ENCODE results near the gene TTLL11. TPM values are rescaled to one million over a fixed set of nuclear protein-coding genes. Genes with fewer than 3 reads are reported as not detected.
A peak's percentile ranks its signal among the peaks of the same experiment; 100 is the strongest.

The TTLL11 gene, protein sequence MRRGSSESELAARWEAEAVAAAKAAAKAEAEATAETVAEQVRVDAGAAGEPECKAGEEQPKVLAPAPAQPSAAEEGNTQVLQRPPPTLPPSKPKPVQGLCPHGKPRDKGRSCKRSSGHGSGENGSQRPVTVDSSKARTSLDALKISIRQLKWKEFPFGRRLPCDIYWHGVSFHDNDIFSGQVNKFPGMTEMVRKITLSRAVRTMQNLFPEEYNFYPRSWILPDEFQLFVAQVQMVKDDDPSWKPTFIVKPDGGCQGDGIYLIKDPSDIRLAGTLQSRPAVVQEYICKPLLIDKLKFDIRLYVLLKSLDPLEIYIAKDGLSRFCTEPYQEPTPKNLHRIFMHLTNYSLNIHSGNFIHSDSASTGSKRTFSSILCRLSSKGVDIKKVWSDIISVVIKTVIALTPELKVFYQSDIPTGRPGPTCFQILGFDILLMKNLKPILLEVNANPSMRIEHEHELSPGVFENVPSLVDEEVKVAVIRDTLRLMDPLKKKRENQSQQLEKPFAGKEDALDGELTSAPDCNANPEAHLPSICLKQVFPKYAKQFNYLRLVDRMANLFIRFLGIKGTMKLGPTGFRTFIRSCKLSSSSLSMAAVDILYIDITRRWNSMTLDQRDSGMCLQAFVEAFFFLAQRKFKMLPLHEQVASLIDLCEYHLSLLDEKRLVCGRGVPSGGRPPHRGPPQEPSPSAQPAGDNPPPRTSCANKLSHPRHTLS
- total RNA-seq, result 6.7 TPM

DNA sequence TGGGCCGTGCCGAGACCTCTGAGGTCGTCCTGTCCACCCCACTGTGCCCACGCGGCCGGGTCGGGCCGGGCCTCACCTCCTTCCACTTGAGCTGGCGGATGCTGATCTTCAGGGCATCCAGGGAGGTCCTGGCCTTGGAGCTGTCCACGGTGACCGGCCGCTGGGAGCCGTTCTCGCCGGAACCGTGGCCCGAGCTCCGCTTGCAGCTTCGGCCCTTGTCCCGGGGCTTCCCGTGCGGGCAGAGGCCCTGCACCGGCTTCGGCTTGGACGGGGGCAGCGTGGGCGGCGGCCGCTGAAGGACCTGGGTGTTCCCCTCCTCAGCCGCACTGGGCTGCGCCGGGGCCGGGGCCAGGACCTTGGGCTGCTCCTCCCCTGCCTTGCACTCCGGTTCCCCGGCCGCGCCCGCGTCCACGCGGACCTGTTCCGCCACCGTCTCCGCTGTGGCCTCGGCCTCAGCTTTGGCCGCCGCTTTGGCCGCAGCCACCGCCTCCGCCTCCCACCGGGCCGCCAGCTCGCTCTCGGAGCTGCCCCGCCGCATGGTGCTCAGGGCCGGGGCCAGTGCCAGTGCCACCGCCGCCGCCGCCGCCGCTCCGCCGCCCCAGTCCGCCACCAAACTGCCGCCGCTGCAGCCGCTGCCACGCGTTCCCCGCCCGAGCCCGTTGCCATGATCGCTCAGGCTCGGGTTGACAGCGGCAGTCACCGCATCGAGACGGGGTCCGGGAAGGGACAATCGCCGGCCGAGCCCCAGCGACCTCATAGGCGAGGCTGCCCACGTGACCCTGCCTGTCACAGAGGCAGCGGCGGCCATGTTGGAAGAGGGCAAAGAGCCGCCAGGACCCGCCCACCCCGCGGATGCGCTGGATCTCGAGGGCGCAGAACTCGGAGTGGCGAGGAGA lies at the start of gene TTLL11:
TSS of gene TTLL11 (minus strand) at position 698 of the 896 bp plus-strand sequence. CDS start at position 538, 160 bp downstream.
- peak; percentile 93 for DNase-seq

DNA sequence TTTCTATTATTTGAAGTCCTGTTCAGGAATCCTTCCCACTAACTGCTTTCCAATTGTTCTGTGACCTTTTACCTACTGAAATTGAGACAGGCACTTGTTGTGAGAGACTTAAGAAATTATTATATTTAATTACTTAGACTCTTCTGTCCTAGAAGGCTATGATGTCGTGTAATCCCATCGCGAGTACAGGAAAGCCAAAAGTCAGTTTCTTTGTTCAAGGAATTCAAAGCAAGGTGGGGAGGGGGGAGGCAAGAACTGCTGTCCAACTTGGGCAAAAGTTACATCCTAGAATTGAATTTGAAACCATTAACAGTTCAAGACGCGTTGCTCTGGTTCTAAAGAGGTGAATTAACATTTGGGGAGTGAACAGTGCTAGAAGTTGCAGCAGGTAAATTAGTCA lies 48.6 kb upstream of the TTLL11 start:
- no peak for DNase-seq

DNA sequence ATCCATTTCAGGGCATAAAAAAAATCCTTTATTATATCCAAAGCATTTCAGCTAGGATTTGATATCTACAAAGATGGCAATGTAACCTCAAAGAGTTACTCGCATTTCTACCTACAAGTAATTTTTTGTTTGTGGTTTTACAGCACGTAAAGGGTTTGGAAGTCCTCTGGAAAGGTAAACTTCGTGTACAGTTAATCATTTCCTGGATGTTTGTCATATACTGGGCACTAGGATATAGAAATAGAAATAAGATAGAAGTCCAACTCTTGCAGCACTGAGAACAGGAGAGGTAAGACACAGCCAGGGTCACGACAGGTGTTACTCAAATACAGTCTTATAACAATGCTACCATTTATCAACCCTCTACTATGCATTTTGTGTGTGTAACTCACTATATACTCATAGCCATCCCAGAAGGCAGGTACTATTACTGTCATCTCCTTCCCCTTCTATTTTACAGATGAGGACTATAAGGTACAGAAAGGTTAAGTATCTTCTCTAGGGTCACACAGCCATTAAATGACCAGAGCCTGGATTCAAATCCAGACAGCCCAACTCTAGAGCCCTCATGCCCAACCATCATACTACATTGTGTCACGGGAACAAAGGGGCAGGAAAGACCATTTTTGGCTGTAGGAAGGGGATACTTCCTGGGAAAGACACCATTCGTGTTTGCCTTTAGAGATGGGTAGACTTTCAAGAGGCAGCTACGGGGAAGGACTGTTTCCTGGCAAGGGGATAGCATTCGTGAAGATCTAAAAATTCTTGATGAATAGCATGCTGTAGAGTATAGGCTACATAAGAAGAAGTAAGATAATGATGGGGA lies 47.5 kb upstream of the TTLL11 start:
- DNase-seq, result no peak

DNA sequence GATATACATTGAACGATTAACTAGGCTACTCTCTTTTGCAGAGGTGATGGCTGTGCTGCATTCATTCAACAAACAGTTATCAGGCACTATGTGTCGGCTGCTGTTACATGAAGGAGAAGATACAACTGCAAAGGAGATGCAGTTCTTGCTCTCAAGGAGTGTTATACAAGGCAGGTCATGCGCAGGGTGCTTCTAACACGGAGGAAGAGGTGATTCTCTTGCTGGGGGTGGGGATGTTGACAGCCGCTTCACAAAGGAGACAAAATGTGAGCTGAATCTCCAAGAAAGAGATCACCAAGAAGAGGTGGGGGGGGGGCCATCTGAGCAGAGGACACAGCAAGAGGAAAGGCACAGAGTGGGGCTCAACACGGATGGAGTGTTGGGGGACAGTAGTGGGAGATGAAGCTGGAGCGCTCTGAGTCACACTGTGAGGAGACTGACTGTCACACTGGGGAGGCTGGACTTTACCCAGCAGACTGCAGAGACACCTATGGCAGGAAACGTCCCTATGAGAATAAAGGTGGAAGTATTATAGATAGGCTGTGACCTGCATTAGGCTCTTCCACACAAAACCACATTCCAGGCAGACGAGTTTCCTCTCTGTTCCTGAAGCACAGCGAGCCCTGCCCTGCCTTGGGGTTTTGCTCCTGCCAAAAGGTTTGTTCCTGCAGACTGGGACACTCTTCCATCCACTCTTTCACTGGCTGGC lies 45.6 kb upstream of the TTLL11 start:
- DNase-seq, result no peak

DNA sequence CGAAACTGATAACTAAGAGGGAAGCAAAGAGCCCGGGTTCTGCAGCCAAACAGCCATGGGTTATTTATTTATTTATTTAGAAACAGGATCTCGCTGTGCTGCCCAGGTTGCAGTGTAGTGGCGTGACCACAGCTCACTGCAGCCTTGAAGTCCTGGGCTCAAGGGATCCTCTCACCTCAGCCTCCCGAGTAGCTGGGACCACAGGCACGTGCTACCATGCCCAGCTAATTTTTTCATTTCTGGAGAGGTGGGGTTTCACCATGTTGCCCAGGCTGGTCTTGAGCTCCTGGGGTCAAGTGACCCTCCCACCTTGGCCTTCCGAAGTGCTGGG lies 42.4 kb upstream of the TTLL11 start:
- DNase-seq, result no peak

DNA sequence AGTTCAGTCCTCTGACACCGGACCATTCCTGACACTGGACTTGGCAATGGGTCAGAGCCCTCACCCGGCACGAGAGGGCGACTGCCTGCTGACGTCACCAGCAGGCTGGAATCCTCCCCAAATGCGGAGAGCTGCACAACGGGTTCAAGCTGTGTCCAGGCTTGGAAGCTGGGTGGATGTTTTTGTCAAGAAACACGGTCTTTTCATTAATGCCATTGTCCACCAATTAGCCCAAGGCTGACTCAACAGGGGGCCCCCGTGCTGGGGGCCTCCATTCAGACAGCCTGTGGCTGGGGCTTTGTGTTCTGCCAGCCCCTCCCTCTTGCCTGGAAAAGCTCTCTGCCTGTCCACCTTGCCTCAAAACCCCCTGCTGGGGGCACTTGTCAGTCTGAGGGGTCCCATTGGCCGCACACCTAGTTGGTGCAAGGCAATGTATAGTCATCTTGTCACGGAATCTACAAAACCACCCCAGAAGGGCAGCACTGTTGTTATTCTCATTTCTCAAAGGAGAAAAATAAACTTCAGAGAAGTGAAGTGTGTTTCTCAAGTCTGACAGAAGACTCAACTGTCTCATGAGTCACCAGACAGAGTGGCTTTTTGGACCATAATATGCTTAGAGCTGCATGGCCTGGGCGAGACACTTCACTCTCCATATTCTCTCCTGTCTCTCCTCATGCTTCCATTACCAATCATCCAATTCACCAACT lies 41.9 kb upstream of the TTLL11 start:
- DNase-seq, result no peak

DNA sequence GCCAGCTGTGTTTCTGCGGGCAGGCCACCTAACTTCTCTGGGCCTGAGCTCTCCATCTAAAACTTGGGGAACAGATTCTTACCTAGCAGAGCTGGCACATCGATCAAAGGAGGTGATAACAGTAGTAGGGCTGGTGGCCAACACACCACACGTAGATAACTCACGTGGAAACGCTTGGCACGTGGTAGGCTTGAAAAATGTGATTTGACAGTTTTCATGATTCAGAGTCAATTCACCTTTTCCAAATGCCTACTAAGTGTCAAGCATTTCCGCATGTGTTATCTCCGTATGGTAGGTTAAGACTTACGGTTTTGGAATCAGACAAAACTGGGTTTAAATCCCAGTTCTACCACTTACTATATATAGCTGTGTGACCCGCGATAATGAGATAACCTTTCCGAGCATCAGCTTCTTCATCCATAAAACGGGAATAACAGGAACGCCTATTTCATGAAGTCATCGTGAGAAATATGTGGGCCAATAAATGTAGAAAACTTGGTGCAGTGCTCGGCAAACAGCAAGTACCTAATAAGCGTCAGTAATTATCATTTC lies 41.0 kb upstream of the TTLL11 start:
- DNase-seq, result no peak

DNA sequence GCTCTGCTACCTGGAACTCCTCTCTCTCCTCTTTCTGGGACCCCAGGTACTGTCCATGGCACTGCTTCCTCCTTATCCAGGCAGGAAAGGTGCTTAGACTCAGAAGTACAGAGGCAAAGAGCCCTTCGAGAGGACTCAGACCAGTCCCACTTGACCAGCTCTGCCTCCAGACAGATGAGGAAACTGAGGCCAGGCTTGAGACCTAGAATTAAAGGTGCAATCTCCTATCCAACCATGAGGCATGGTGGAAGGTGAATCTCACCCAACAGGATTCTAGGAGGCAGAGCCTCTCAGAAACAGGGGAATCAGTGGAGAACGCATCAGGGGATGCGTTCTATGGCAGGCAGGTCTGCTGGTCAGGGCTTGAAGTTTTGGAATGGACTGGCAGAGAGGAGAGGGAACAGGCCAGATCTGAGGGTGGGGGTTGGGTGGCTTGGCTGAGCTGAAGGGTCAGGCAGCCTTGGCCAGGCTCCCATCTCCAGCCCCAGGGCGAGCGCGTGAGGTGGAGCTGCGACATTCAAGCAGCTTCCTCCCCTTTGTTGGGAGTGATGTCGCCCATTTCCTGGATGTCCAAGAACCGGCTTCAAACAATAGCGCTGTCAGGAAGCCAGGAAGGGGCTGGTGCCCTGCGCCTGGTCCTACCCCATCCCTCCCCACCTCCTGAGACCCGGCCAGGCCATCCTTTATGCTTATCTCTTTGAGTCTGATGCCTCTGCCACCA lies 40.3 kb upstream of the TTLL11 start:
- DNase-seq, result no peak

DNA sequence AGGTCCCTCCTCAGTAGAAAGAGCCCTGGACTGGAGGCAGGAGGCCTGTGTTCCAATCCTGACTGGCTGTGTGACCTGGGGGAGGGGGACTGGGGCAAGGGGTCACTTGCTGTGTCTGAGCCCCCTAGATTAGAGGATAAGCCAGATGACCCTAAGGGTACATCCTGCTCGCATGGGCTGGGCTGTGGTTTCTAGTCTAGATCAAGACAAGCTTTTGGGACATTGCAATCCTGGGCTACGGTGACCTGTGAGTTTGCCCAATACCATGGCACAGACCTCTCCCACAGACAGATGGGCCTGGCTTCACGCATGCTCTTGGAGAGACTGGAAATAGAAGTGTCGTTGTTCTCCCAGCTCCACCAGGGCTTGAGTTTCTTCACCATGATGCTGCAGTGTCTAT lies 39.4 kb upstream of the TTLL11 start:
- no peak for DNase-seq

DNA sequence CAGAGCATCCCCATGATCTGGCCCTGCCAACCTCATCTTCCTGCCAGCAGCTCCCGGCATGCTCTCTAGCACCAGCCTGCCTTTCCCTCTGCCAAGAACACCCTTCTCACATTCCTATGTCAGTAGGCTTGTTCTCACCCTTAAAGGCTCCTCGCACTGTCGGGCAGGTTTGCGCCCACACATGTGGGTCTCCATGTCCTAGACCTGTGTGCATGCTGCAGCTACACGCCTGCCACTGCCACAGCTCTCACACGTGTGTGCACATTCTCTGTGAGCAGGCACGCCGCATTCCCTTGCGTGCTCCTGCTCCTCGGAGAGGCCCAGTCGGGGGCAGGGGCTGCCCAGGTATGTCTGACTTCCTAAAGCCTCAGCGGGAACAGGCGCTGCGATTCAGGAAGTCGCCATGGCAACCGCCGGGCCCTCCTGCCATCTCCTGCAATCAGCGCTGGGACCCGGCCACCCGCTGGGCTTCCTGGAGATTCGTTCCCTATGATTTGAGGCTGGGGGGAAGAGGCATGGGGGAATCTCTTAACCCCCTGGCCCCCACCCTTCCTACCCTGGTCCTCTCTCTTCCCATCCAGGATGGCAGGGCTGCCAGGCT lies 38.4 kb upstream of the TTLL11 start:
- DNase-seq, result no peak

DNA sequence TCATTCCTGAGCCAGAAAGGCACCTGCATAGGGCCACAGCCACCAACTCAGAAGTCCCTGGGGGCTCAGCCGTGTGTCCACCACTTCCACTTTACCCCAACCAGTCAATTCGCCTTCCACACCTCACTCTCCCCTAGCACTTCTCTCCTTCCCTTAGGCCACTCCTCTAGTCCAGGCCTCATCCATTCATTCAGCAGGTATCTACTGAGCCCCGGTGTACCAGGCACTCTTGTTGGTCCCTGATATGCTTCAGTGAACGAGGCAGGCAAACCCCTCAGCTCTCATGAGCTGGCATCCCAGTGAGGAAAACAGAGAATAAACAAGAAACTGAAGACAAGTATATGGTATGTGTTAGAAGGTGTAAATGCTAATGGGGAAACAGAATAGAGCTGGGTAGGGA lies 37.7 kb upstream of the TTLL11 start:
- DNase-seq, result no peak

DNA sequence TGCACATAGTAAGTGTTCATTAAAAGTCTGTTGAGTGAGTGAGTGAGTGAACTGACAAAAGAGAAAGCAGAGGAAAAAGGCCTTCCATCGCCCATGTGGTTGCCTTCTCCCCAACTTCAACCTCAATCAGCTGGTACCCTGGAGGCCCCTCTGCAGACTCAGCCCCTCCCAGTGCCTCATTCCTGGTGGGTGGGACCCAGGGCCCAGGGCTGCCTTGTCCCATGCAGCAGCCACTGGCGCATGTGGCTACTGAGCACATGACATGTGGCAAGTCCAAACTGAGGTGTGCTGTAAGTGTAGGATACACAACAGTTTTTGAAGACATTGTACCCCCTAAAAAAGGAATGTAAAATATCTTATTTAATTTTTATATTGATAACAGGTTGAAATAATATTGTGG lies 36.9 kb upstream of the TTLL11 start:
- DNase-seq, result no peak

DNA sequence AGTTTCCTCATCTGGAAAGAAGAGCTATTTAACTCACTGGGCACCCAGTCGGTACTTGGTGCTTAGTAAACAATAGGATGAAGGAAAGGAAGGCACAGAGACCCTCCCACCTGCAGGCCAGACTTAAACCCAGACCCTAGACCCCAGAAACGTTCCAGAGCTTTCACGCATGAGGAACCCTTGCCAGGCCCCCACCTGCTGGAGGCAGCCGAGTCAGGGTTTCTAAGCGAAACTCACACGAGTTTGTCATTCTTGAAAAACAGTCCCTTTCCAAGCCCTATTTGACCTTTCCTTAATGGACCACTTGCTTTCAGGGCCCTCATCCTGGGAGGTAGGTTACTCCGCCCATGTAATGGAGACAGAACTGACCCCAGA lies 35.8 kb upstream of the TTLL11 start:
- no peak for DNase-seq

DNA sequence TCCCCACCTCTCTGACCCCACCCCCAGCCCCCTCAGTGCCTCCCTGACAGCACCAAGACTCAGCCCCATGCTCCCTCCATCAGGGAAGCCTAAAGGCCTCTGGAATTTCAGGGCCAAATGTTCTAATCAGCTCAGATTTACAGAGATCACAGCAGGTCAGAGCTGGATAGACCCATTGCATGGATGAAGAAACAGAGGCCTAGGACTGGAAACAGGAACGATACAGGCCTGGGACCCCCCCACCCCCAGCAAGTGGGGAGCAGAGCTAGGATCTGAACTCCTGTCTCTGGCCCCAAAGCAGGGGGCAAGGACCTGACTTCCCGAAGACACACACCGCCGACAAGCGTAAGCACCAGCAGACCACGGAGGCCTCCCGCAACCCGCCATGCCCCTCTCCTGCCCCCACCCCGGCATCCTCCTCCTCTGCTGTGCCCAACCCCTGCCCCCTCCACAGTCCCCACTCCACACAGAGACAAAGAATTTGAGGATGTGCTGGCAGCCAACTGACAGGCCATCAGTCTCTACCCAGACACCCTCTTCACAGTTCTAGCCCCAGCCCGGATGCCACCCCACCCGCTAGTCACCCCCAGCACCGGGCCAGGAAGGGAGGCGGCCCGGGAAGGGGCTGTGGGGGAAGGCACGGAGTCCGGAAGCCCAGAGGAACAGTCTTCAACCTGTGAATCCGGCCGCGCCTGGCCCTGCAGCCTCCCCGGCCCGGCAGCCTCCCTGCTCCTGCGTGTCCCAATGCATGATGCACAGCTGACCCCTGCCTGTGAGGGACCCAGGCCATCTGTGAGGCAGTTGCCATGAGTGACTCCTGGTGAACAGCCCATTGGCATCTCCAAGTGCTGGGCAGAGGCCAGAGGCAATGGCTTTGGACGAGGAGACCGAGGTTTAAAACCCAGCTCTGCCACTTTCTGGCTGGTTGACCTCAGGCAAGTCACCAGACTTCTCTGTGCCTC lies 35.2 kb upstream of the TTLL11 start:
- no peak for DNase-seq

DNA sequence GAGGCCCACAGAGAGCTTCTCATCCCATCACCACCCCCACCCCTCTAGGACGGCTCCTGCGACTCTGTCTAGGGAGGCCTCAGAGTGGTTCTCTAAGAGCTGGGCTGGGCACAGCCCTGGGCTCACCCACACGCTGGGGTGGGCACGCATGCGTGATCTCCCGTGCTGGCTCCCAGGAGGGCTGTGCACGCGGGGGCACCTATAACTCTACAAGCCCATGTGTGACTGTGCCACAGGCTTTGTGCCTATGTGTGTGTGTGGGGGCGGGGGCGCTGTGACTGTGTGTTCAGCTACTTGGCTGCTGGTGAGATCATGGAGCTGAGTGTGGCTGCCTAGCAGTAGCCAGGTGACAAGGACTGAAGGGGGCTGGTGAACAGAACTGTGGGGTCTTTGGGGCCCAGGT lies 34.3 kb upstream of the TTLL11 start:
- DNase-seq, result no peak

DNA sequence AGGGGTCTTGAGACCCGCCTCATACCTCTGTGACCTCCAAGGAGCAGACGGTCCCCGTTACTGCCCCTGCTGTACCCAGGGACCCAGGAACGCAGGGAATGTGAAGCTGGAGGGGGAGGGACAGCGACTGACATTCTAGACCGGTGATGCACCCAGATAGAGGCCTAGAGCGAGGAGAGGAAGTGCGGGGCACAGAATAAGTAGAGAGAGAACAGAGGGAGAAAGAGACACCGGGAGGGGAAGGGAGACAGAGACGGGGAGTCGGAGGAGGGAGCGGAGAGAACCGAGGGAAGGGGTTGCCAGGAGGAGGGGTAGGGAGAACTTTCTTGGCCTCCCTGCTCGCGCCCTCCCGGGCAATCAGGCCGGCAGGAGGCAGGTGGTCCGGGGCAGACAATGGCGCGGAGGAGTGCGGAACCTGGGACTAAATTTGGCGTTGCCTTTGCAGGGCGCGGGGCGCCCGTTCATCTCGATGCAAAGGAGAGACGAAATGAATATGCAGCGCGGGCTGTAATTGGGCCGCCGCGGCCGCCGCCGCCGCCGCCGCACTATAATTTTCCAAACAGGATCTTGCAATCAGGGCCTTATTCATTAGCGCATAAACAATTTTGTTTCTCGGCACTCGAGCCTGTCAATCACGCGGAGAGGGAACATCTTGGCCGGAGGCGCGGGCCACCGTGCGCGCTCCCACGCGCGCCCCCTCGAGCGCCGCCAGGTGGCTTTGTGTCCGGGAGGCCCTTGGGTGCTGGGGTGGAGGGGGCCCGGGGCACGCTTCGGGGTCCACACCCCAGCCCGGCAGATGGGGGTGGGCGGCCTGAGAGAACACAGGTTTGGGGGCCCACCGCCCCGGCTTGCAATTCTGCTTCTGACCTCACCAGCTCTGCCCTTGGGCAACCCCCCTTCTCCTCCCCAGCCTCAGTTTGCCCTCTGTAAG lies 33.5 kb upstream of the TTLL11 start:
- no peak for DNase-seq

Data from skin of body (tissue), 2 donors.